GM12874 (cell line): ENCODE data around the gene ELFN1.

ENCODE experiments used
- TF ChIP-seq, protein P1 (sequence below): IDR thresholded peaks from 2 replicates; pipeline ENCODE4 v1.5.1; 2011; ENCODE audit warnings: low read depth, mild to moderate bottlenecking, control low read depth, low read length, moderate library complexity; ENCODE audit not compliant: insufficient read depth

The ELFN1 gene

DNA sequence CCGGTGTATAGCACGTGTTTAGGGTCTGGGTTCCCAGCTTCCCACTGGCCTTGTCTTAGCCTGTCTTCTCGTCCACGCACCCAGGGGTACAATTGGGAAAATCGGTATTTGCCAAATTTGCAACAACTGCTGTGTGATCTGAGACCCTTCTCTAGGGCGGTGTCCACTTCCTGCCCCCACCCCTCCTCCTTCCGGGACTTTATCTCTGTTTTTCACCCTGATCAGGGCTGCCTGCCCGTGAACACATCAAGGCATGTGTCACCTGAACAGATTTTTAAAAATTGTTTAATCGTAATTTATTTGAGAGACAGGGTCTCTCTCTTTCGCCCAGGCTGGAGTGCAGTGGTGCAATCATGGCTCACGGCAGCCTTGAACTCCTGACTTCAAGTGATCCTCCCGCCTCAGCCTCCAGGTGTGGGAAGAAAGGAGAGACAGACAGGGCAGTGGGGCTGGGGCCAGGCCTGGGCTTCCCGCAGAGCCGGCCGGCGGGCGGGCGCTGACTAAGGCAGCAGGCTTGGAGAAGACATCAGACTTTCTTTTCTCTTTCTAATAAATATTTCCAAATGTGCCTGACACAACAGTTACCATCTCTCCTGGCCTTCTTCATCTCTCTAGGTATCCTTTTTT lies 27.5 kb downstream of the ELFN1 start:
- TF ChIP-seq, protein P1, sequence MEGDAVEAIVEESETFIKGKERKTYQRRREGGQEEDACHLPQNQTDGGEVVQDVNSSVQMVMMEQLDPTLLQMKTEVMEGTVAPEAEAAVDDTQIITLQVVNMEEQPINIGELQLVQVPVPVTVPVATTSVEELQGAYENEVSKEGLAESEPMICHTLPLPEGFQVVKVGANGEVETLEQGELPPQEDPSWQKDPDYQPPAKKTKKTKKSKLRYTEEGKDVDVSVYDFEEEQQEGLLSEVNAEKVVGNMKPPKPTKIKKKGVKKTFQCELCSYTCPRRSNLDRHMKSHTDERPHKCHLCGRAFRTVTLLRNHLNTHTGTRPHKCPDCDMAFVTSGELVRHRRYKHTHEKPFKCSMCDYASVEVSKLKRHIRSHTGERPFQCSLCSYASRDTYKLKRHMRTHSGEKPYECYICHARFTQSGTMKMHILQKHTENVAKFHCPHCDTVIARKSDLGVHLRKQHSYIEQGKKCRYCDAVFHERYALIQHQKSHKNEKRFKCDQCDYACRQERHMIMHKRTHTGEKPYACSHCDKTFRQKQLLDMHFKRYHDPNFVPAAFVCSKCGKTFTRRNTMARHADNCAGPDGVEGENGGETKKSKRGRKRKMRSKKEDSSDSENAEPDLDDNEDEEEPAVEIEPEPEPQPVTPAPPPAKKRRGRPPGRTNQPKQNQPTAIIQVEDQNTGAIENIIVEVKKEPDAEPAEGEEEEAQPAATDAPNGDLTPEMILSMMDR, result no peak

DNA sequence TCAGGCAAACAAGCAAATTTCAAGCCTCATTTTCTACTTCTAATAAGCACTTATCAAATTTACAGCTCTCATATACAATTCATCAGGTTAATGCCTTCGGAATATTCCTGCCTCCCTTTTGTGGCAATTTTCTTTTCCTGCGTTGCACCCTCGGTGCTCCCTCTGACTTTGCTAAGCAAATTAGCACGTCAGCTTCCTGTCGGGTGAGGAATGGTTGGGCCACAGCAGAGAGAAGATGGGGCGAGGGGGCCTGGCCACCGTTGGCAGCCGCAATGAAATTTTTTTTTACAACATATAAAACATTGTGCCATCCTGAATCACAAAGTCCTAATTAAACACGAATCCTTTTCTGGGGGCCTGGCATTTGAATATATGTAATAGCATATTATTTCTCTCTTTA lies 28.1 kb downstream of the ELFN1 start:
- TF ChIP-seq, protein P1, result no peak

DNA sequence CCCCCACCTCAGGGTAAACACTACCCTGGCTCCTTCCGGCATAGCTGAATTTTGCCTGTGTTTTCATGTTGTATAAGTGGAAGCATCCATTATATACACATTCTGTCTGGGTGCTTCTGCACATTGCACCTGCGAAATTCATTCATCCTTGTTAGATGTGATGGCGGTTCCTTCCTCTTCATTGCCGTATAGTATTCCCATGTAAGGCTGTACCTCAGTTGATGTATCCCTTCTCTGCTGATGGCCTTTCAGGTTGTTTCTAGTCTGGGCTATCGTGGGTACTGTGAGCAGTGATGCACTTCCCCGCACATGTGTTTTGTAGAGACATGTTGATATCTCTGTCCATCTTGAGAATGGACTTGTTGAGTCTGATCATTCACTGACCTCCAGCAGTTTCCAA lies 28.9 kb downstream of the ELFN1 start:
- TF ChIP-seq, protein P1, result no peak

DNA sequence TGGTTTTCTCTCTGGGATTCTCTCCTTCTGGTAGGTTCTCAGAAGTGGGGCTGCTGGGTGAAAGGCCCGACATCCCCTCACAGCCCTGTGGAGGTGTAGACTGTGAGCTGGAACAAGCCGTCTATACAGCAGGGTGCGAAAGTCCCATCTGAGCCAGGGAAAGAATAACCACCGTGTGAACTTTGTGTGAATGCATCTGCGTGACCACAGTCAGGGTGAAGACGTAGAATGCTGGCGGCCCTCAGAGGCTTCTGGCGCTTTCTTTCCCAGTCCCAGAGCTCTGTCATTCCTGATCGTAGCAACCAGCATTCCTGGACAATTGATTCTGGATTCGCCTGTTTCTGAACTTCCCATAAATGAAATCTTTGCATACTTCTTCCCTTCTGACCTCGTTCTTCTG lies 30.0 kb downstream of the ELFN1 start:
- TF ChIP-seq, protein P1, result no peak

DNA sequence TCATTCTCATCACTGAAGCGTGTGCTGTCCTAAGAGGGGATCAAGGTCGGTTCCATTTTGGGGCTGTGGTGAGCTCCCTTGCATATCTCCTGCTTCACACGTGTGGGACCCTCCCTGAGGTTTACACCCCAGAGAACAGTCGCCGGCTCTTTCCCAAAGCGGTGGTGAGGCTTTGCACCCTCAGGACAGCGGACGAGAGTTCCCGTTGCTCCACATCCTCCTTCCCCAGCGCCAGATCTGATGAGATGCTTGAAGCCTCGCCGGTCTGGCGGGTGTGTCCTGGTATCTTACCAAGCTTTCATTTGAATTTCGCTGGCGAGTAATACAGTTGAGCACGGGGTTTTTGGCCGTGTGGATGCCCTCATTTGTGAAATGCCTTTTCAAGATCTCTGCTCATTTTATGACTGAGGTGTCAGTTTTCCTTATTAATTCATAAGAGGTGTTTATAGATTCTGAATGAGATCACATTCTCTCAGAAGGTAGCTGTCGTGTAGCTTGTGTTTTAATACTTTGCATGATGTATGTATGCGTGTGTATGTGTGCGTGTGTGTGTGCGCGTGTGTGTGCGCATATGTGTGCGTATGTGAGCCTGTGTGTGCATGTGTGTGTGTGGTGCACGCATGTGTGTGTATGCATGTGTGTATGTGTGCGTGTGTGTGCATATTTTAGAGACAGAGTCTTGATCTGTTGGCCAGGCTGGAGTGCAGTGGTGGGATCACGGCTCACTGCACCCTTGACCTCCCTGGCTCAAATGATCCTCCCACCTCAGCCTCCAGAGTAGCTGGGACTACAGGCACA lies 30.7 kb downstream of the ELFN1 start:
- TF ChIP-seq, protein P1, result no peak

DNA sequence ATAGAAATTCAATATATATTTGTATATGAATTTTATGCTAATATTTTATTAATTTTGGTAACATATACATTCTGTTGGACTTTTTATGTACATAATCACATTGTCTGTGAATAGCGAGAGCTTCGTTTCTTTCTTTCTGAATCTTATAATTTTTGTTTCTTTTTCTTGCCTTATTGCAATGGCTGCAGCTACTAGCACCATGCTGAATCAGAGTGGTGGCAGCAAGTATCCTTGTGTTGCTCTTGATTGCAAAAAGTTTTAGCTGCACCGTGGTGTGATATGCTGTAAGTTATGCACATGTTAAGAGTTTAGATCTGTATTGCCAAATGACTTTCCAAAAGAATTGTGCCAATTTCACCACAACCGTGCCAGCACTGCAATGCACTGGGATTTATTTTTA lies 32.6 kb downstream of the ELFN1 start:
- TF ChIP-seq, protein P1, result no peak

DNA sequence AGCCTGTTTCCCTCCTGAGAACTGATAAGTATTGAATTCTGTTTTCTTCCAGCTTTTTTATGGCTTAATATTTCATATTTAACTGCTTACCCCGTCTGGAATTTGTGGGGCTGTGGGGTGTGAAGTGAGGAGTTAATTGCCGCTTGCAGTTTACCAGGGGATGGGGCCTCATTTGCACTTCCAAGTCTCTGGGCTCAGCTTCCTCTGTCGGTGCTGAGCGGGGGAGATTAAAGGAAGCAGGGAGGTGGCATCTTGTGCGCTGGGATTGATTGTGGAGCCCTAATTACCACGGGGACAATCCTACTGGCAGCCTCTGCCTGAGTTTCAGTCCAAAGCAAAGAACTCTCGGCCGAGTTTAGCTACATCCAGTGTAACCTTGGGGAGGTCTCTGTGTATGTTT lies 33.4 kb downstream of the ELFN1 start:
- TF ChIP-seq, protein P1, result no peak
